Astrocyte (in vitro differentiated cells and primary cell): Measurements from ENCODE around the gene ABCA1. TPM values are rescaled to one million over a fixed set of nuclear protein-coding genes. Genes with fewer than 3 reads are reported as not detected.
"Not testable (repeated sequence)": the region's sequence is repeated elsewhere in the genome, so short reads cannot be mapped to it uniquely, and the experiment has no call there.

Source experiments
- DNase-seq: peaks from one replicate; pipeline ENCODE4 v3.0.0-alpha.2; 2010; ENCODE audit warnings: low read depth
- FAIRE-seq: peaks from 2 replicates; lab custom pipeline; 2011; peaks lifted over from hg19 to GRCh38; lab: Jason Lieb, UNC
- H2AFZ ChIP-seq: 2 replicates; pipeline ENCODE4 v1.6.0; 2012; ENCODE audit warnings: low read depth, low read length, inconsistent platforms
- H3K27ac ChIP-seq: 2 replicates; pipeline ENCODE4 v1.5.1; 2011; ENCODE audit warnings: low read depth, low read length, inconsistent platforms
- H3K27me3 ChIP-seq: 2 replicates; pipeline ENCODE4 v1.6.0; 2011; ENCODE audit warnings: low read length, inconsistent platforms; ENCODE audit not compliant: insufficient read depth
- H3K36me3 ChIP-seq: 2 replicates; pipeline ENCODE4 v1.5.1; 2011; ENCODE audit warnings: low read length, inconsistent platforms; ENCODE audit not compliant: insufficient read depth
- H3K4me1 ChIP-seq: 2 replicates; pipeline ENCODE4 v1.5.1; 2011; ENCODE audit warnings: low read length, inconsistent platforms; ENCODE audit not compliant: insufficient read depth
- H3K4me2 ChIP-seq: 2 replicates; pipeline ENCODE4 v1.6.0; 2012; ENCODE audit warnings: low read length, inconsistent platforms
- H3K4me3 ChIP-seq: 2 replicates; pipeline ENCODE4 v1.5.1; 2011; ENCODE audit warnings: low read depth, mild to moderate bottlenecking, low read length, inconsistent platforms; ENCODE audit not compliant: insufficient read depth
- H3K79me2 ChIP-seq: 2 replicates; pipeline ENCODE4 v1.6.0; 2012; ENCODE audit warnings: mild to moderate bottlenecking, low read length, inconsistent platforms; ENCODE audit not compliant: insufficient read depth
- H3K9ac ChIP-seq: 2 replicates; pipeline ENCODE4 v1.6.0; 2012; ENCODE audit warnings: mild to moderate bottlenecking, low read length, inconsistent platforms
- H3K9me3 ChIP-seq: 2 replicates; pipeline ENCODE4 v1.5.1; 2012; ENCODE audit warnings: low read depth, mild to moderate bottlenecking, low read length, inconsistent platforms; ENCODE audit not compliant: insufficient read depth
- H4K20me1 ChIP-seq: 2 replicates; pipeline ENCODE4 v1.6.0; 2012; ENCODE audit warnings: low read length, inconsistent platforms; ENCODE audit not compliant: insufficient read depth
- H3K27ac Mint-ChIP-seq: one replicate; pipeline ENCODE4 v1.8.0; 2021; ENCODE audit warnings: mild to moderate bottlenecking, mixed read lengths; ENCODE audit not compliant: unreplicated experiment
- H3K27me3 Mint-ChIP-seq: one replicate; pipeline ENCODE4 v1.8.0; 2021; ENCODE audit warnings: low read depth, mixed read lengths; ENCODE audit not compliant: unreplicated experiment
- H3K36me3 Mint-ChIP-seq: one replicate; pipeline ENCODE4 v1.8.0; 2021; ENCODE audit warnings: low read depth, mixed read lengths; ENCODE audit not compliant: unreplicated experiment
- H3K4me1 Mint-ChIP-seq: one replicate; pipeline ENCODE4 v1.8.0; 2021; ENCODE audit warnings: low read depth, mixed read lengths; ENCODE audit not compliant: unreplicated experiment
- H3K4me3 Mint-ChIP-seq: one replicate; pipeline ENCODE4 v1.8.0; 2021; ENCODE audit warnings: mild to moderate bottlenecking, moderate library complexity, mixed read lengths; ENCODE audit not compliant: unreplicated experiment
- H3K9me3 Mint-ChIP-seq: one replicate; pipeline ENCODE4 v1.8.0; 2021; ENCODE audit warnings: mild to moderate bottlenecking, mixed read lengths; ENCODE audit not compliant: unreplicated experiment
- EZH2 ChIP-seq: IDR thresholded peaks from 2 replicates; pipeline ENCODE4 v1.6.1; 2012; ENCODE audit warnings: mild to moderate bottlenecking, low read length, inconsistent platforms; ENCODE audit not compliant: insufficient read depth
- total RNA-seq: library from RNA; stranded (reverse); gene quantifications from 2 replicates; pipeline ENCODE4 v1.2.1, GENCODE V29; 2021
- TF ChIP-seq, protein P1 (sequence below): IDR thresholded peaks from 2 replicates; pipeline ENCODE4 v1.5.1; 2011; ENCODE audit warnings: low read depth, mild to moderate bottlenecking, inconsistent platforms, low read length, moderate library complexity; ENCODE audit not compliant: insufficient read depth

ABCA1 gene
- total RNA-seq, 1 donor from 2014 or later: 109 TPM

DNA sequence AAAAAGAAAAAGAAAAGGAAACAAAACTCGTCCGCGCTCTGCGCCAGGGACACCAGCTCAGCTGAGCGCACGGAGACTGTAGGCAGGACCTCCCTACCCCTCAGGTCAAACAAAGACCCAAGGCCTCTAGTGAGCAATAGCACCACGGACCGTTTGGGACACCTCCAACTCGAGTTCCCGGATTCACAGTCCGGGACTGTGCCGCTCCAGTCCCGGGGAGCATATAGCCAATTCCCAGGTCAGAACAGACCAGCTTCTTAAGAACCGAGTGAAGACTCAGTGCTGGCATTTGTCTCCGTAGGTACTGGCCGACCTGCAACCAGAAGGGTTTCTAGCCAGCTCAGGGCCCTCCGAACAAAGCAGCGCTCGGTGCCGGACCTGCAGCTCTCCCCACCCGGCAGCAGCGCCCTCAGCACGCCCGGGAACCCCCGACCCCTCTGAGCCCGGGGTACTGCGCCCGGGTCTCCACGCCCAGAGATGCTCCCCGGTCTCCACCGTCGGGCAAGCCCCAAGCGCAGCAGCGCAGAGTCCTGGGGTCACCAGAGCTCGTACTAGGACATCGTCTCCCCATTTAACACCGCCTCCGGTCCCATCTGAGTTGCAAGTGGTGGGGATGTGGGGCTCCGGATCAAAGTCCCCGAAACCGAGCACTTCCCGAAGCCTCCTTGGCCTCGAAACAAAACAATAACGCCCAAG lies 591 bp downstream of the ABCA1 start:
- H3K27me3 Mint-ChIP-seq: no peaks in the 10 kb centered on the region

DNA sequence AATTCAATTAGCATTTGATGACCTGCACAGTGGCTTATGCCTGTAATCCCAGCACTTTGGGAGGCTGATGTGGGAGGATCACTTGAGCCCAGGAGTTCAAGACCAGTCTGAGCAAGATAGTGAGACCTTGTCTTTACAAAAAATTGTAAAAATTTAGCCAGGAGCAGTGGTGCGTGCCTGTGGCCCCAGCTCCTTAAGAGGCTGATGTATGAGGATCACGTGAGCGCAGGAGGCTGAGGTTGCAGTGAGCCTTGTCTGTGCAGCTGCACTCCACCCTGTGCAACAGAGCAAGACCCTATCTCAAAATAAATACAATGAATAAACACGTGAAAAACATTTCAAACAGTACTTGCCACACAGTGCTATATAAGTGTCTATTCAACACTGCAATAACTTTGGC lies 4.2 kb downstream of the ABCA1 start:
- Histone ChIP-seq H4K20me1 (peaks cover 51% of the 10 kb centered on the region), H3K4me1 (peaks cover 7% of the 10 kb centered on the region), H3K27me3 (no peaks in the 10 kb centered on the region), H3K4me2 (peak overlapping the region; percentile 12), H3K4me3 (no peak overlapping the region), H3K27ac (no peak overlapping the region), H3K36me3 (no peaks in the 10 kb centered on the region), H3K79me2 (peaks cover 87% of the 10 kb centered on the region), H3K9ac (no peak overlapping the region), H3K9me3 (no peaks in the 10 kb centered on the region), H2AFZ (no peak overlapping the region)
- Mint-ChIP-seq H3K4me1 (peaks cover 40% of the 10 kb centered on the region), H3K4me3 (peak overlapping the region; percentile 71), H3K27ac (peak overlapping the region; percentile 26), H3K27me3 (no peaks in the 10 kb centered on the region), H3K9me3 (no peaks in the 10 kb centered on the region), H3K36me3 (no peaks in the 10 kb centered on the region)
- no peak for DNase-seq
- FAIRE-seq: no peak
- TF ChIP-seq, protein P1, sequence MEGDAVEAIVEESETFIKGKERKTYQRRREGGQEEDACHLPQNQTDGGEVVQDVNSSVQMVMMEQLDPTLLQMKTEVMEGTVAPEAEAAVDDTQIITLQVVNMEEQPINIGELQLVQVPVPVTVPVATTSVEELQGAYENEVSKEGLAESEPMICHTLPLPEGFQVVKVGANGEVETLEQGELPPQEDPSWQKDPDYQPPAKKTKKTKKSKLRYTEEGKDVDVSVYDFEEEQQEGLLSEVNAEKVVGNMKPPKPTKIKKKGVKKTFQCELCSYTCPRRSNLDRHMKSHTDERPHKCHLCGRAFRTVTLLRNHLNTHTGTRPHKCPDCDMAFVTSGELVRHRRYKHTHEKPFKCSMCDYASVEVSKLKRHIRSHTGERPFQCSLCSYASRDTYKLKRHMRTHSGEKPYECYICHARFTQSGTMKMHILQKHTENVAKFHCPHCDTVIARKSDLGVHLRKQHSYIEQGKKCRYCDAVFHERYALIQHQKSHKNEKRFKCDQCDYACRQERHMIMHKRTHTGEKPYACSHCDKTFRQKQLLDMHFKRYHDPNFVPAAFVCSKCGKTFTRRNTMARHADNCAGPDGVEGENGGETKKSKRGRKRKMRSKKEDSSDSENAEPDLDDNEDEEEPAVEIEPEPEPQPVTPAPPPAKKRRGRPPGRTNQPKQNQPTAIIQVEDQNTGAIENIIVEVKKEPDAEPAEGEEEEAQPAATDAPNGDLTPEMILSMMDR: no peak
- TF ChIP-seq EZH2: no peak

More for the DNA sequence above, 591 bp downstream of the ABCA1 start:
- FAIRE-seq (no peak), DNase-seq (peak; percentile 50)
- H3K4me1 Mint-ChIP-seq: peaks cover 23% of the 10 kb centered on the region
- Histone ChIP-seq H3K4me1 (peaks cover 7% of the 10 kb centered on the region), H2AFZ (peak overlapping the region; percentile 32), H3K9ac (peak overlapping the region; percentile 93), H3K9me3 (no peaks in the 10 kb centered on the region), H3K4me3 (peak overlapping the region; percentile 85), H3K27ac (peak overlapping the region; percentile 78), H3K27me3 (no peaks in the 10 kb centered on the region), H3K4me2 (peak overlapping the region; percentile 86), H3K36me3 (no peaks in the 10 kb centered on the region), H4K20me1 (peaks cover 26% of the 10 kb centered on the region), H3K79me2 (peaks cover 52% of the 10 kb centered on the region)
- H3K27ac Mint-ChIP-seq: peak overlapping the region; percentile 94
- no peaks in the 10 kb centered on the region for H3K9me3 Mint-ChIP-seq
- peak overlapping the region; percentile 97 for H3K4me3 Mint-ChIP-seq
- TF ChIP-seq, protein P1: no peak
- TF ChIP-seq EZH2: no peak
- no peaks in the 10 kb centered on the region for H3K36me3 Mint-ChIP-seq

DNA sequence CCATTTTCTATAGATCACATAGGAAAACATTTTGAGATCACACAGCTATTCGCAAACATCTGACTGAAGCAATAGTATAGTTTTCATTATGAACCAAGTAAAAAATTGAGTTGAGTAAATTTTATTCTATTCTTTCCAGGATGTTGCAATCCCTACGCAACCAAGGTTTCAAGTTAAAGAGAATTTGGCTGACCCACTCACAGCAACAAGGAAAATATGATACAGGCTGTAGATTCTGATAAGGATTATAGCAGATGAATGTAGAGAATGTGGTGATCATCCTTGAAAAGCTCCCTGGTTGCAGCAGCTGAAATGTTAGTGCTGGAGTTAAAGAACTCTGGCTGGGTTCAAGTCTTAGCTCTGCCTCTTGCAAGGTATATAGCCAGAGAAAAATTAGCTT lies 4.7 kb downstream of the ABCA1 start:
- Mint-ChIP-seq H3K27ac (peak overlapping the region; percentile 91), H3K4me1 (peaks cover 40% of the 10 kb centered on the region), H3K27me3 (no peaks in the 10 kb centered on the region), H3K4me3 (peak overlapping the region; percentile 71), H3K36me3 (no peaks in the 10 kb centered on the region), H3K9me3 (no peaks in the 10 kb centered on the region)
- Histone ChIP-seq H3K79me2 (peaks cover 92% of the 10 kb centered on the region), H3K4me3 (no peak overlapping the region), H3K4me1 (peaks cover 2% of the 10 kb centered on the region), H3K27ac (peak overlapping the region; percentile 13), H3K9ac (no peak overlapping the region), H3K9me3 (no peaks in the 10 kb centered on the region), H3K4me2 (peak overlapping the region; percentile 12), H3K36me3 (no peaks in the 10 kb centered on the region), H4K20me1 (peaks cover 54% of the 10 kb centered on the region), H3K27me3 (no peaks in the 10 kb centered on the region), H2AFZ (no peak overlapping the region)
- no peak for FAIRE-seq
- TF ChIP-seq, protein P1: no peak
- no peak for TF ChIP-seq EZH2
- DNase-seq: peak; percentile 90

DNA sequence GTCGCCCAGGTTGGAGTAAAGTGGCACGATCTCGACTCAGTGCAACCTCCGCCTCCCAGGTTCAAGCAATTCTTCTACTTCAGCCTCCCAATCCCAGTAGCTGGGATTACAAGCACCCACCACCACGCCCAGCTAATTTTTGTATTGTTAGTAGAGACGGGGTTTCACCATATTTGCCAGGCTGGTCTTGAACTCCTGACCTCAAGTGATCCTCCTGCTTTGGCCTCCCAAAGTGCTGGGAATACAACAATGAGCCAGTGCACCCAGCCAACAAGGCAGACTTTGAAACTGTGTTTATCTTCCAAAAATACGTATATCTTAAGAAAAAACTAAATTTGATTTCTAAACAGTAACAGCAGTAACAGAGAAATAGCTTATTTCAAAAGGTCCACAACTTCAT lies 5.2 kb downstream of the ABCA1 start:
- H3K4me1 ChIP-seq, H3K27me3 ChIP-seq, H3K27me3 Mint-ChIP-seq, H2AFZ ChIP-seq, H3K36me3 ChIP-seq, H3K9ac ChIP-seq, H3K4me3 ChIP-seq, DNase-seq, FAIRE-seq, H3K36me3 Mint-ChIP-seq, H3K9me3 ChIP-seq, H3K9me3 Mint-ChIP-seq, H3K4me2 ChIP-seq: not testable (repeated sequence)
- peaks cover 58% of the 10 kb centered on the region for H4K20me1 ChIP-seq
- Mint-ChIP-seq H3K4me1 (peaks cover 40% of the 10 kb centered on the region), H3K4me3 (peak overlapping the region; percentile 71), H3K27ac (peak overlapping the region; percentile 91)
- H3K27ac ChIP-seq: peak overlapping the region; percentile 13
- H3K79me2 ChIP-seq: peaks cover 97% of the 10 kb centered on the region
